ENCODE results near the gene GRK1. TPM values are rescaled to one million over a fixed set of nuclear protein-coding genes. Genes with fewer than 3 reads are reported as not detected.
"Not testable (repeated sequence)": the region's sequence is repeated elsewhere in the genome, so short reads cannot be mapped to it uniquely, and the experiment has no call there.

Gene GRK1
- total RNA-seq, 1 donor from 2014 or later, result not detected

DNA sequence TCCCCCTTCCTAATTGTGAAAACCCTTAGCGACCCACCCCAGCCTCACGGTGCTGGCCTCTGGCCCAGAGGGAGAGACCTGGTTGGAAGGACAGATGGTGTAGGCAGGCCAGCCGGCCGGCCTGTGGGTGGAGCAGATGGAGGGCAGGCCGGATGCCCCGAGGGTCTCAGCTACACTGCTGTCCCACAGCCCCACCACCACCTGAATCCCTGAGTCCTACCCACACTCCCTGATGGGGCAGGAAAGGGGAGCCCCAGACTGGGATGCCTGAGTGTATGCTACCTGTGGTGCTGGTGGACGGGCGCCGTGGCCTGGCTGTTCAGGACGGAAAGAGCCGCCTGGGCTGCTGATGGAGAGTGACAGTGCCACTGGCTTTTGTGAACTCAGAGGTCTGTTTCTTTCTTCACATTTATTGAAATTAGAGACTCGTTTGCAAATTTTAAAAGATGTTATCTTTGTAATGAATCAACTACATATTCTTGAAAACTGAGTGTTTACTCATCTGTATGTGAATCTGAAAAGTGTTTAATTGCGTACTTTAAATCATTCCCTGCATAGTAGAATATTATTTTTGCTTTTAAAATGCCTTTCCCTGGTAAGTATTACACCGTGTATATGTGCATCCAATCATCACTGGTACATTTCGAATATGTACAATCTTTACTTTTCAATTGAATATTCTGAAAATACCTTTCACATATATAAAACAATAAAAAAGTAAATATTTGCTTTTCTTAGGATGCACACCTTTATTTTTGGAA lies 46.8 kb upstream of the GRK1 start:
- Histone ChIP-seq H3K4me3 (ENCODE audit: insufficient read depth, low read depth, low read length) (no peak overlapping the region), H3K79me2 (ENCODE audit: insufficient read depth, low read length) (peaks cover 48% of the 10 kb centered on the region), H3K27ac (ENCODE audit: low read depth, low read length) (no peak overlapping the region), H3K27me3 (ENCODE audit: insufficient read depth, low read length) (no peaks in the 10 kb centered on the region), H3K9ac (ENCODE audit: low read length) (no peak overlapping the region), H2AFZ (ENCODE audit: low read depth, low read length) (no peak overlapping the region), H3K36me3 (ENCODE audit: insufficient read depth, low read length) (no peaks in the 10 kb centered on the region), H3K4me1 (ENCODE audit: insufficient read depth, low read length) (peaks cover 10% of the 10 kb centered on the region), H4K20me1 (ENCODE audit: insufficient read depth, low read length) (peaks cover 68% of the 10 kb centered on the region), H3K4me2 (ENCODE audit: low read length) (no peak overlapping the region), H3K9me3 (ENCODE audit: insufficient read depth, low read depth, low read length) (no peaks in the 10 kb centered on the region)
- FAIRE-seq (no peak), DNase-seq (ENCODE audit: low read depth) (no peak)
- Mint-ChIP-seq H3K36me3 (ENCODE audit: low read depth, unreplicated experiment) (peaks cover 10% of the 10 kb centered on the region), H3K4me3 (ENCODE audit: unreplicated experiment) (no peak overlapping the region), H3K27ac (ENCODE audit: unreplicated experiment) (no peak overlapping the region), H3K9me3 (ENCODE audit: unreplicated experiment) (no peaks in the 10 kb centered on the region), H3K4me1 (ENCODE audit: low read depth, unreplicated experiment) (peaks cover 10% of the 10 kb centered on the region), H3K27me3 (ENCODE audit: low read depth, unreplicated experiment) (no peaks in the 10 kb centered on the region)
- TF ChIP-seq, protein P1, sequence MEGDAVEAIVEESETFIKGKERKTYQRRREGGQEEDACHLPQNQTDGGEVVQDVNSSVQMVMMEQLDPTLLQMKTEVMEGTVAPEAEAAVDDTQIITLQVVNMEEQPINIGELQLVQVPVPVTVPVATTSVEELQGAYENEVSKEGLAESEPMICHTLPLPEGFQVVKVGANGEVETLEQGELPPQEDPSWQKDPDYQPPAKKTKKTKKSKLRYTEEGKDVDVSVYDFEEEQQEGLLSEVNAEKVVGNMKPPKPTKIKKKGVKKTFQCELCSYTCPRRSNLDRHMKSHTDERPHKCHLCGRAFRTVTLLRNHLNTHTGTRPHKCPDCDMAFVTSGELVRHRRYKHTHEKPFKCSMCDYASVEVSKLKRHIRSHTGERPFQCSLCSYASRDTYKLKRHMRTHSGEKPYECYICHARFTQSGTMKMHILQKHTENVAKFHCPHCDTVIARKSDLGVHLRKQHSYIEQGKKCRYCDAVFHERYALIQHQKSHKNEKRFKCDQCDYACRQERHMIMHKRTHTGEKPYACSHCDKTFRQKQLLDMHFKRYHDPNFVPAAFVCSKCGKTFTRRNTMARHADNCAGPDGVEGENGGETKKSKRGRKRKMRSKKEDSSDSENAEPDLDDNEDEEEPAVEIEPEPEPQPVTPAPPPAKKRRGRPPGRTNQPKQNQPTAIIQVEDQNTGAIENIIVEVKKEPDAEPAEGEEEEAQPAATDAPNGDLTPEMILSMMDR (IDR thresholded peaks at IDR 0.05; ENCODE audit: insufficient read depth, low read depth, low read length), result no peak
- TF ChIP-seq EZH2 (IDR thresholded peaks at IDR 0.05; ENCODE audit: insufficient read depth, low read length), result no peak

DNA sequence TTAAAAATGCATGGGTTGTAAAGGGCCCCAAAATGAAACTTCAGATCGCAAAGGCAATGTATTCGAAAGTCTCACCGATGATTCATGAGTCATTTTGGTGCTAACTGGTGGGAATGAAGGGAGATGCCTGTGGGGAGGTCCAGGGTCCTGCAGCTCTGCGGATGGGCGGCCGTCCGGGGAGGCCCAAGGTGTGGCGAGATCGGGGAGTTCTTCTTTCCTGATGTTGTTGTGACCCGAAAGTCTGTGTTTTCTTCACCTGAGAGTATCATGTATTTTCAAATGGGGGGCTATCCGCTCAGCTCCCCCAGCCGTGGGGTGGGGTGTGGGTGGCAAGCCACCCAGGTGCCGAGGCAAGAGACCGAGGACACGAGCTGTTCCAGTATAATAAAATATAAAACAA lies 46.0 kb upstream of the GRK1 start:
- H3K27me3 ChIP-seq (ENCODE audit: insufficient read depth, low read length), result no peaks in the 10 kb centered on the region
- no peak for TF ChIP-seq EZH2 (IDR thresholded peaks at IDR 0.05; ENCODE audit: insufficient read depth, low read length)
- DNase-seq (ENCODE audit: low read depth) (no peak), FAIRE-seq (no peak)
- no peak overlapping the region for H2AFZ ChIP-seq (ENCODE audit: low read depth, low read length)
- Mint-ChIP-seq H3K27ac (ENCODE audit: unreplicated experiment) (no peak overlapping the region), H3K36me3 (ENCODE audit: low read depth, unreplicated experiment) (peaks cover 12% of the 10 kb centered on the region), H3K27me3 (ENCODE audit: low read depth, unreplicated experiment) (no peaks in the 10 kb centered on the region), H3K4me3 (ENCODE audit: unreplicated experiment) (no peak overlapping the region), H3K4me1 (ENCODE audit: low read depth, unreplicated experiment) (peaks cover 10% of the 10 kb centered on the region), H3K9me3 (ENCODE audit: unreplicated experiment) (no peaks in the 10 kb centered on the region)
- no peak overlapping the region for H3K4me2 ChIP-seq (ENCODE audit: low read length)
- H4K20me1 ChIP-seq (ENCODE audit: insufficient read depth, low read length), result peaks cover 72% of the 10 kb centered on the region
- peaks cover 42% of the 10 kb centered on the region for H3K79me2 ChIP-seq (ENCODE audit: insufficient read depth, low read length)
- H3K36me3 ChIP-seq (ENCODE audit: insufficient read depth, low read length), result peaks cover 2% of the 10 kb centered on the region
- H3K4me1 ChIP-seq (ENCODE audit: insufficient read depth, low read length), result peaks cover 12% of the 10 kb centered on the region
- H3K4me3 ChIP-seq (ENCODE audit: insufficient read depth, low read depth, low read length), result no peak overlapping the region
- no peak overlapping the region for H3K27ac ChIP-seq (ENCODE audit: low read depth, low read length)
- no peaks in the 10 kb centered on the region for H3K9me3 ChIP-seq (ENCODE audit: insufficient read depth, low read depth, low read length)
- no peak overlapping the region for H3K9ac ChIP-seq (ENCODE audit: low read length)

DNA sequence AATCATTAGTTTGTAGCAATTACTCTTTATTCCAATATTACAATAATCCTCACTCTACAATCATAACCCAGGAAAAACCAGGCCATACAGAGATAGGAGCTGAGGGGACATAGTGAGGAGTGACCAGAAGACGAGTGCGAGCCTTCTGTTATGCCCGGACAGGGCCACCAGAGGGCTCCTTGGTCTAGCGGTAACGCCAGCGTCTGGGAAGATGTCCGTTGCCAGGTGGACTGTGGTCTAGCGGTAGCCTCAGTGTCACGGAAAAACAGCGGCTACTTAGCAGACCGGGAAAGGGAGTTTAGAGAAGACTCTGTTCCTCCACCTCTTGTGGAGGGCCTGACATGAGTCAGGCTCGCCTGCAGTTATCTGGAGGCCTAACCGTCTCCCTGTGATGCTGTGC lies 45.5 kb upstream of the GRK1 start:
- not testable (repeated sequence) for H3K27me3 Mint-ChIP-seq (ENCODE audit: low read depth, unreplicated experiment); H2AFZ ChIP-seq (ENCODE audit: low read depth, low read length); H3K9me3 ChIP-seq (ENCODE audit: insufficient read depth, low read depth, low read length); H3K9ac ChIP-seq (ENCODE audit: low read length); H3K27ac ChIP-seq (ENCODE audit: low read depth, low read length); H3K4me3 Mint-ChIP-seq (ENCODE audit: unreplicated experiment); H3K27me3 ChIP-seq (ENCODE audit: insufficient read depth, low read length); H3K27ac Mint-ChIP-seq (ENCODE audit: unreplicated experiment); H3K4me2 ChIP-seq (ENCODE audit: low read length); H3K36me3 ChIP-seq (ENCODE audit: insufficient read depth, low read length); H3K9me3 Mint-ChIP-seq (ENCODE audit: unreplicated experiment); H3K4me3 ChIP-seq (ENCODE audit: insufficient read depth, low read depth, low read length); FAIRE-seq
- Histone ChIP-seq H3K4me1 (ENCODE audit: insufficient read depth, low read length) (peaks cover 16% of the 10 kb centered on the region), H3K79me2 (ENCODE audit: insufficient read depth, low read length) (peaks cover 38% of the 10 kb centered on the region), H4K20me1 (ENCODE audit: insufficient read depth, low read length) (peaks cover 72% of the 10 kb centered on the region)
- peak; percentile 13 for DNase-seq (ENCODE audit: low read depth)
- TF ChIP-seq, protein P1 (IDR thresholded peaks at IDR 0.05; ENCODE audit: insufficient read depth, low read depth, low read length), result peak; percentile 26
- Mint-ChIP-seq H3K36me3 (ENCODE audit: low read depth, unreplicated experiment) (peaks cover 13% of the 10 kb centered on the region), H3K4me1 (ENCODE audit: low read depth, unreplicated experiment) (peaks cover 12% of the 10 kb centered on the region)

DNA sequence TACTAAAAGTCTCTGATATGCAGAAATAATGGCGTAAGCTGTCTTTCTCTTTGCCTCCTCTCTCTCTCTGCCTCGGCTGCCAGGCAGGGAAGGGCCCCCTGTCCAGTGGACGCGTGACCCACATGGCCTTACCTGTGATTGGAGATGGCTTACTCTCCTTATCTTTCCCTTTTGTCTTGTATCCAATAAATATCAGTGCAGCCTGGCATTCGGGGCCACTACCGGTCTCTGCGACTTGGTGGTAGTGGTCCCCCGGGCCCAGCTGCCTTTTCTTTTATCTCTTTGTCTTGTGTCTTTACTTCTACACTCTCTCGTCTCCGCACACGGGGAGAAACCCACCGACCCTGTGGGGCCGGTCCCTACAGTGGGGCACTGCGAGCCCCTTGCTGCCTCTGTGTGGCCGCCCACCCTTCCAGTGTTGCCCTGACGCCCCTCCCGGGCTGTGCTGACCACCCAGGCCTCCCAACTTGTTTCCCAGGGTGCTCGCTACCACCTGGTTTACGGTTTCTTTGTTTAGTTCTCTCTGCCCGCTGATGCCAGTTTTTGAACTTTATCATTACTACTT lies 45.0 kb upstream of the GRK1 start:
- H3K27ac ChIP-seq (ENCODE audit: low read depth, low read length); H3K4me2 ChIP-seq (ENCODE audit: low read length); H3K9ac ChIP-seq (ENCODE audit: low read length); H3K27me3 Mint-ChIP-seq (ENCODE audit: low read depth, unreplicated experiment); H2AFZ ChIP-seq (ENCODE audit: low read depth, low read length); H3K27me3 ChIP-seq (ENCODE audit: insufficient read depth, low read length); FAIRE-seq; H3K9me3 Mint-ChIP-seq (ENCODE audit: unreplicated experiment); H3K36me3 ChIP-seq (ENCODE audit: insufficient read depth, low read length); H3K4me1 Mint-ChIP-seq (ENCODE audit: low read depth, unreplicated experiment); H3K9me3 ChIP-seq (ENCODE audit: insufficient read depth, low read depth, low read length); DNase-seq (ENCODE audit: low read depth); H3K4me3 Mint-ChIP-seq (ENCODE audit: unreplicated experiment); H3K4me3 ChIP-seq (ENCODE audit: insufficient read depth, low read depth, low read length): not testable (repeated sequence)
- H3K4me1 ChIP-seq (ENCODE audit: insufficient read depth, low read length), result peaks cover 15% of the 10 kb centered on the region
- peaks cover 38% of the 10 kb centered on the region for H3K79me2 ChIP-seq (ENCODE audit: insufficient read depth, low read length)
- Mint-ChIP-seq H3K36me3 (ENCODE audit: low read depth, unreplicated experiment) (peaks cover 13% of the 10 kb centered on the region), H3K27ac (ENCODE audit: unreplicated experiment) (peak overlapping the region; percentile 31)
- peaks cover 72% of the 10 kb centered on the region for H4K20me1 ChIP-seq (ENCODE audit: insufficient read depth, low read length)
